Esophagus squamous epithelium (tissue), 4 donors: ENCODE data around the gene CYP20A1.

Source experiments
- POLR2A ChIP-seq, 4 donors: fragments of 450-650 bp; IDR thresholded peaks; one replicate each; pipeline ENCODE4 v1.6.1; 2017; ENCODE audit warnings: antibody characterized with exemption in 4 of 4, mild to moderate bottlenecking in 4 of 4, moderate library complexity in 3 of 4
- TF ChIP-seq, protein P1 (sequence below), 6 experiments: fragments of 450-650 bp in 4 of 6; fragments of 200-600 bp in 2 of 6; sonication (generic) in 2 of 6; IDR thresholded peaks; one replicate each; pipeline ENCODE4 v1.5.1; 2016 to 2019; ENCODE audit warnings: antibody characterized with exemption in 6 of 6, mild to moderate bottlenecking in 4 of 6, moderate library complexity in 4 of 6

DNA sequence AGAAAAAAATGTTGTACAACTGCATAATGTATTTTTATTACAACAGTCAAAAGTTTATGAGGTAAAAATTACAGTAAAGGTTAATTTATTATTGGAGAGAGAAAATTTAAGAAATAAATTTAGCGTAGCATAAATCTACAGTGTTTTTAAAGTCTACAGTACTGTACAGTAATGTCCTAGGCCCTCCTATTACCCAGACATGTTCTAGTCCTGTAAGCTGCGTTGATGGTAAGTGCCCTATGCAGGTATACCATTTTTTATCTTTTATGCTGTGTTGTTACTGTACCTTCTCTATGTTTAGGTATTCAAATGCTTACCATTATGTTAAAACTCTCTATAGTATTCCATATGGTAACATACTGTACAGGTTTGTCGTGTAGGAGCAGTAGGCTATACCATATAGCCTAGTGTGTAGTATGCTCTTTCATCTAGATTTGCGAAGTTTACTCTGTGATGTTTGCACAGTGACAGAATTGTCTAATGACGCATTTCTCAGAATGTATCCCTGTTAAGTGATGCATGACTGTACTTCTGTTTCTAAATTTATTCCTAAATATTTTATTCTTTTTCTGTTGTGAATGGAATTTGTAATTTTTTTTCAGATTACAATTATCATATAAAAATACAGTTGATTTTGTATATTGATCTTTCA, 113.9 kb downstream of the CYP20A1 start:
- TF ChIP-seq, protein P1, sequence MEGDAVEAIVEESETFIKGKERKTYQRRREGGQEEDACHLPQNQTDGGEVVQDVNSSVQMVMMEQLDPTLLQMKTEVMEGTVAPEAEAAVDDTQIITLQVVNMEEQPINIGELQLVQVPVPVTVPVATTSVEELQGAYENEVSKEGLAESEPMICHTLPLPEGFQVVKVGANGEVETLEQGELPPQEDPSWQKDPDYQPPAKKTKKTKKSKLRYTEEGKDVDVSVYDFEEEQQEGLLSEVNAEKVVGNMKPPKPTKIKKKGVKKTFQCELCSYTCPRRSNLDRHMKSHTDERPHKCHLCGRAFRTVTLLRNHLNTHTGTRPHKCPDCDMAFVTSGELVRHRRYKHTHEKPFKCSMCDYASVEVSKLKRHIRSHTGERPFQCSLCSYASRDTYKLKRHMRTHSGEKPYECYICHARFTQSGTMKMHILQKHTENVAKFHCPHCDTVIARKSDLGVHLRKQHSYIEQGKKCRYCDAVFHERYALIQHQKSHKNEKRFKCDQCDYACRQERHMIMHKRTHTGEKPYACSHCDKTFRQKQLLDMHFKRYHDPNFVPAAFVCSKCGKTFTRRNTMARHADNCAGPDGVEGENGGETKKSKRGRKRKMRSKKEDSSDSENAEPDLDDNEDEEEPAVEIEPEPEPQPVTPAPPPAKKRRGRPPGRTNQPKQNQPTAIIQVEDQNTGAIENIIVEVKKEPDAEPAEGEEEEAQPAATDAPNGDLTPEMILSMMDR (IDR thresholded peaks at IDR 0.05): no peak
- TF ChIP-seq POLR2A (IDR thresholded peaks at IDR 0.05): no peak
